Keratinocyte (primary cell): Measurements from ENCODE around the gene BCL2L11. TPM values are rescaled to one million over a fixed set of nuclear protein-coding genes. Genes with fewer than 3 reads are reported as not detected.

ENCODE experiments used
- DNase-seq: peaks from one replicate; pipeline ENCODE4 v3.0.0-alpha.2; 2011; ENCODE audit warnings: low read depth, missing footprints, low spot score
- FAIRE-seq: peaks from 2 replicates; lab custom pipeline; 2011; peaks lifted over from hg19 to GRCh38; lab: Jason Lieb, UNC
- H2AFZ ChIP-seq: 2 replicates; pipeline ENCODE4 v1.6.0; 2012; ENCODE audit warnings: low read length, control low read depth, inconsistent platforms; ENCODE audit not compliant: control insufficient read depth
- H3K27ac ChIP-seq: 2 replicates; pipeline ENCODE4 v1.5.1; 2011; ENCODE audit warnings: low read length; ENCODE audit not compliant: control insufficient read depth, insufficient read depth
- H3K27me3 ChIP-seq: 3 replicates; pipeline ENCODE4 v1.6.0; 2011; ENCODE audit warnings: low read length; ENCODE audit not compliant: control insufficient read depth, insufficient read depth; ENCODE audit errors: extremely low read depth
- H3K36me3 ChIP-seq, 2 experiments: 2 replicates in 1 of 2; 3 replicates in 1 of 2; pipeline ENCODE4 v1.5.1; 2011; ENCODE audit warnings: low read length in 2 of 2, mild to moderate bottlenecking in 1 of 2; ENCODE audit not compliant: control insufficient read depth in 2 of 2, insufficient read depth in 2 of 2; ENCODE audit errors: extremely low read depth in 1 of 2
- H3K4me1 ChIP-seq: 3 replicates; pipeline ENCODE4 v1.5.1; 2011; ENCODE audit warnings: low read length; ENCODE audit not compliant: control insufficient read depth, insufficient read depth; ENCODE audit errors: extremely low read depth
- H3K4me2 ChIP-seq: 3 replicates; pipeline ENCODE4 v1.6.0; 2011; ENCODE audit warnings: low read depth, low read length; ENCODE audit not compliant: control insufficient read depth, insufficient read depth; ENCODE audit errors: extremely low read depth
- H3K4me3 ChIP-seq, 3 experiments: fragments of 200-600 bp in 1 of 3; sonication (generic) in 1 of 3; 2 replicates in 2 of 3; 3 replicates in 1 of 3; pipeline ENCODE4 v1.5.1; 2011 to 2016; ENCODE audit warnings: low read length in 3 of 3, mild to moderate bottlenecking in 3 of 3, control low read depth in 2 of 3, inconsistent platforms in 1 of 3, low read depth in 1 of 3, mixed read lengths in 1 of 3, mixed run types in 1 of 3, moderate library complexity in 1 of 3; ENCODE audit not compliant: control insufficient read depth in 2 of 3, insufficient read depth in 2 of 3; ENCODE audit errors: extremely low read depth in 1 of 3
- H3K79me2 ChIP-seq: 2 replicates; pipeline ENCODE4 v1.6.0; 2012; ENCODE audit warnings: low read length; ENCODE audit not compliant: control insufficient read depth, insufficient read depth
- H3K9ac ChIP-seq: 3 replicates; pipeline ENCODE4 v1.6.0; 2011; ENCODE audit warnings: low read length; ENCODE audit not compliant: control insufficient read depth, insufficient read depth; ENCODE audit errors: extremely low read depth
- H3K9me1 ChIP-seq: 3 replicates; pipeline ENCODE4 v1.6.0; 2011; ENCODE audit warnings: low read length; ENCODE audit not compliant: control insufficient read depth, insufficient read depth; ENCODE audit errors: extremely low read depth
- H3K9me3 ChIP-seq: 2 replicates; pipeline ENCODE4 v1.5.1; 2012; ENCODE audit warnings: low read depth, low read length; ENCODE audit not compliant: control insufficient read depth
- H4K20me1 ChIP-seq: 3 replicates; pipeline ENCODE4 v1.6.0; 2011; ENCODE audit warnings: low read length; ENCODE audit not compliant: control insufficient read depth, insufficient read depth; ENCODE audit errors: extremely low read depth
- EZH2 ChIP-seq: IDR thresholded peaks from one replicate; pipeline ENCODE4 v1.6.1; 2012; ENCODE audit warnings: inconsistent platforms, mild to moderate bottlenecking, low read length, moderate library complexity
- dilution Hi-C: fragments of 300-500 bp; cut with MboI; formaldehyde crosslinking; loops from one replicate; pipeline ENCODE4 v1.7.0; 2020; ENCODE audit warnings: low sequenced_read_pairs; ENCODE audit not compliant: extremely low pct_ligation_motif_present
- polyA plus RNA-seq, 5 experiments: library from polyadenylated mRNA; depleted of rRNA in 3 of 5; stranded (reverse) in 3 of 5; stranded (forward) in 1 of 5; unstranded in 1 of 5; fragments of >200 nt; gene quantifications; 1 replicate in 1 of 5; 2 replicates in 3 of 5; 3 replicates in 1 of 5; pipeline versions ENCODE4 v1.2.1 to v1.2.3, GENCODE V29; 2011 to 2012; ENCODE audit warnings: missing spikeins in 2 of 5, low read depth in 1 of 5, low replicate concordance in 1 of 5
- TF ChIP-seq, protein P1 (sequence below), 3 experiments: IDR thresholded peaks in 1 of 3; conservative IDR thresholded peaks in 1 of 3; optimal IDR thresholded peaks in 1 of 3; 2 replicates in 2 of 3; 3 replicates in 1 of 3; pipeline versions ENCODE3 to v1.5.1; 2011; ENCODE audit warnings: low read length in 3 of 3, mild to moderate bottlenecking in 3 of 3, moderate library complexity in 2 of 3, control low read depth in 1 of 3, inconsistent platforms in 1 of 3; ENCODE audit not compliant: insufficient read depth in 2 of 3; ENCODE audit errors: extremely low read depth in 1 of 3

Gene BCL2L11
- polyA plus RNA-seq, 1 donor (not counting 4 experiments of a cell fraction or from before 2014, with no cell fraction given) = 1.9 TPM

GRCh38 chr2:111192776-111193368 lies 72.2 kb downstream of the BCL2L11 start:
- no peak overlapping the region for H3K4me2 ChIP-seq
- H3K4me1 ChIP-seq = no peaks in the 10 kb centered on the region
- no peak overlapping the region for H3K27ac ChIP-seq
- no peak overlapping the region for H3K4me3 ChIP-seq
- no peaks in the 10 kb centered on the region for H3K79me2 ChIP-seq
- H3K27me3 ChIP-seq = peaks cover 12% of the 10 kb centered on the region
- no peak for FAIRE-seq
- H2AFZ ChIP-seq = no peak overlapping the region
- peaks cover 2% of the 10 kb centered on the region for H3K9me1 ChIP-seq
- H3K9ac ChIP-seq = no peak overlapping the region
- no peak for TF ChIP-seq EZH2
- TF ChIP-seq, protein P1, sequence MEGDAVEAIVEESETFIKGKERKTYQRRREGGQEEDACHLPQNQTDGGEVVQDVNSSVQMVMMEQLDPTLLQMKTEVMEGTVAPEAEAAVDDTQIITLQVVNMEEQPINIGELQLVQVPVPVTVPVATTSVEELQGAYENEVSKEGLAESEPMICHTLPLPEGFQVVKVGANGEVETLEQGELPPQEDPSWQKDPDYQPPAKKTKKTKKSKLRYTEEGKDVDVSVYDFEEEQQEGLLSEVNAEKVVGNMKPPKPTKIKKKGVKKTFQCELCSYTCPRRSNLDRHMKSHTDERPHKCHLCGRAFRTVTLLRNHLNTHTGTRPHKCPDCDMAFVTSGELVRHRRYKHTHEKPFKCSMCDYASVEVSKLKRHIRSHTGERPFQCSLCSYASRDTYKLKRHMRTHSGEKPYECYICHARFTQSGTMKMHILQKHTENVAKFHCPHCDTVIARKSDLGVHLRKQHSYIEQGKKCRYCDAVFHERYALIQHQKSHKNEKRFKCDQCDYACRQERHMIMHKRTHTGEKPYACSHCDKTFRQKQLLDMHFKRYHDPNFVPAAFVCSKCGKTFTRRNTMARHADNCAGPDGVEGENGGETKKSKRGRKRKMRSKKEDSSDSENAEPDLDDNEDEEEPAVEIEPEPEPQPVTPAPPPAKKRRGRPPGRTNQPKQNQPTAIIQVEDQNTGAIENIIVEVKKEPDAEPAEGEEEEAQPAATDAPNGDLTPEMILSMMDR (optimal IDR thresholded peaks at IDR 0.05 in 1 of 3, IDR thresholded peaks at IDR 0.05 in 1 of 3, conservative IDR thresholded peaks at IDR 0.05 in 1 of 3; ENCODE audit: extremely low read depth in 1 of 3, insufficient read depth in 2 of 3, low read length in 3 of 3) = no peak
- no peaks in the 10 kb centered on the region for H3K9me3 ChIP-seq
- no peak for DNase-seq
- no peaks in the 10 kb centered on the region for H3K36me3 ChIP-seq
- dilution Hi-C loops = no loop called here
- H4K20me1 ChIP-seq = no peaks in the 10 kb centered on the region

- H3K4me1 ChIP-seq = no peaks in the 10 kb centered on the region
- no peak overlapping the region for H3K9ac ChIP-seq
- H3K9me3 ChIP-seq = no peaks in the 10 kb centered on the region
- H3K36me3 ChIP-seq = no peaks in the 10 kb centered on the region
- no peak for TF ChIP-seq EZH2
- TF ChIP-seq, protein P1 (optimal IDR thresholded peaks at IDR 0.05 in 1 of 3, IDR thresholded peaks at IDR 0.05 in 1 of 3, conservative IDR thresholded peaks at IDR 0.05 in 1 of 3; ENCODE audit: extremely low read depth in 1 of 3, insufficient read depth in 2 of 3, low read length in 3 of 3) = no peak
- H3K9me1 ChIP-seq = peaks cover 2% of the 10 kb centered on the region
- no peak overlapping the region for H3K4me2 ChIP-seq
- peaks cover 12% of the 10 kb centered on the region for H3K27me3 ChIP-seq
- H3K27ac ChIP-seq = no peak overlapping the region
- FAIRE-seq = no peak
- H3K4me3 ChIP-seq = no peak overlapping the region
- no peak overlapping the region for H2AFZ ChIP-seq
- dilution Hi-C loops = no loop called here
- DNase-seq = no peak
- no peaks in the 10 kb centered on the region for H3K79me2 ChIP-seq
- H4K20me1 ChIP-seq = no peaks in the 10 kb centered on the region
Measured at GRCh38 chr2:111194835-111195621, 74.3 kb downstream of the BCL2L11 start.
